GM19467 (cell line): ENCODE measurements around the gene NEK9.
A peak's percentile ranks its signal among the peaks of the same experiment; 100 is the strongest.
"Not testable (repeated sequence)": the region's sequence is repeated elsewhere in the genome, so short reads cannot be mapped to it uniquely, and the experiment has no call there.

Experiments
- ATAC-seq: cut with Tn5 transposase; IDR thresholded peaks from one replicate; pipeline ENCODE4 v1.9.1; 2021; ENCODE audit warnings: mild to moderate bottlenecking, moderate library complexity; ENCODE audit not compliant: unreplicated experiment

The NEK9 gene

GRCh38 chr14:75126679-75127473, at the start of gene NEK9:
Gene NEK9 (minus strand): TSS chr14:75127048. CDS start chr14:75126921, 127 bp downstream.
- peak; percentile 74 for ATAC-seq

- ATAC-seq = peak; percentile 65
Observed at GRCh38 chr14:75176142-75176820, 49.4 kb upstream of the NEK9 start, which contains the start of gene TMED10. Gene TMED10 (minus strand): TSS chr14:75176612. CDS start chr14:75176579, 33 bp downstream.

GRCh38 chr14:75175677-75176141, 48.9 kb upstream of the NEK9 start:
- ATAC-seq = peak; percentile 16

GRCh38 chr14:75174066-75174465, 47.2 kb upstream of the NEK9 start:
- no peak for ATAC-seq

- no peak for ATAC-seq
Observed at GRCh38 chr14:75170772-75171171, 43.9 kb upstream of the NEK9 start.

- ATAC-seq = no peak
Observed at GRCh38 chr14:75168586-75169335, 41.9 kb upstream of the NEK9 start.

GRCh38 chr14:75167325-75167724, 40.5 kb upstream of the NEK9 start:
- no peak for ATAC-seq

- ATAC-seq = no peak
Observed at GRCh38 chr14:75165586-75166391, 38.9 kb upstream of the NEK9 start.

- ATAC-seq = no peak
Observed at GRCh38 chr14:75164809-75165208, 38.0 kb upstream of the NEK9 start.

- ATAC-seq = no peak
Observed at GRCh38 chr14:75163677-75164076, 36.8 kb upstream of the NEK9 start.

- no peak for ATAC-seq
Observed at GRCh38 chr14:75162631-75163030, 35.8 kb upstream of the NEK9 start.

GRCh38 chr14:75158843-75159614, 32.2 kb upstream of the NEK9 start:
- no peak for ATAC-seq

GRCh38 chr14:75156901-75157300, 30.1 kb upstream of the NEK9 start:
- ATAC-seq = no peak

- no peak for ATAC-seq
Observed at GRCh38 chr14:75156111-75156510, 29.3 kb upstream of the NEK9 start.

- no peak for ATAC-seq
Observed at GRCh38 chr14:75155169-75155568, 28.3 kb upstream of the NEK9 start.

- ATAC-seq = no peak
Observed at GRCh38 chr14:75153295-75153694, 26.4 kb upstream of the NEK9 start.

GRCh38 chr14:75151851-75152250, 25.0 kb upstream of the NEK9 start:
- no peak for ATAC-seq

GRCh38 chr14:75150637-75151036, 23.8 kb upstream of the NEK9 start:
- not testable (repeated sequence) for ATAC-seq

GRCh38 chr14:75150150-75150549, 23.3 kb upstream of the NEK9 start:
- no peak for ATAC-seq
